ENCODE results near the gene PLA2G2D. TPM values are rescaled to one million over a fixed set of nuclear protein-coding genes. Genes with fewer than 3 reads are reported as not detected.

The PLA2G2D gene
- not detected for polyA plus RNA-seq (2013, experiment 1 of 2)
- polyA plus RNA-seq (2013, experiment 2 of 2) = not detected

- Histone ChIP-seq H2BK15ac (replicated peaks; ENCODE audit: low read depth) (no peak within 1 kb of the TSS), H3K56ac (ENCODE audit: low read length) (no peak within 1 kb of the TSS), H3K36me3 (ENCODE audit: control insufficient read depth, insufficient read depth, low read length) (no peaks in the 10 kb centered on the region), H4K8ac (ENCODE audit: low read depth, low read length) (no peak within 1 kb of the TSS), H3K79me1 (ENCODE audit: low read length) (no peaks in the 10 kb centered on the region), H3K4ac (ENCODE audit: low read depth, low read length) (no peak within 1 kb of the TSS), H2BK5ac (ENCODE audit: low read length) (no peak within 1 kb of the TSS), H3K4me3 (ENCODE audit: low read length) (no peak within 1 kb of the TSS), H2AK5ac (ENCODE audit: low read length) (no peak within 1 kb of the TSS), H3K27ac (ENCODE audit: low read depth, low read length) (no peak within 1 kb of the TSS), H2BK120ac (ENCODE audit: low read depth, low read length) (no peak within 1 kb of the TSS), H3K9ac (ENCODE audit: low read length) (no peak within 1 kb of the TSS), H4K5ac (ENCODE audit: low read length) (no peak within 1 kb of the TSS), H3K23ac (ENCODE audit: low read length) (no peak within 1 kb of the TSS), H3K4me1 (ENCODE audit: control insufficient read depth, low read depth, low read length) (no peaks in the 10 kb centered on the region), H3K27me3 (ENCODE audit: insufficient read depth, low read length, poor library complexity) (no peaks in the 10 kb centered on the region), H3K18ac (ENCODE audit: low read length) (no peak within 1 kb of the TSS), H3K4me2 (ENCODE audit: low read length) (no peak within 1 kb of the TSS), H3K79me2 (ENCODE audit: control insufficient read depth, insufficient read depth, low read length) (no peaks in the 10 kb centered on the region)
- no peak for DNase-seq
- no CpG with 5 or more reads among the region's 2 CpGs for WGBS (ENCODE audit: extremely low coverage, insufficient coverage, low lambda C conversion rate)
These were observed at the start of gene PLA2G2D for GRCh38 chr1:20119347-20119746. PLA2G2D (minus strand) TSS chr1:20119536; CDS start chr1:20119498, 38 bp downstream.

- WGBS (ENCODE audit: extremely low coverage, insufficient coverage, low lambda C conversion rate) = no CpG with 5 or more reads among the region's 9 CpGs
- Histone ChIP-seq H3K23ac (ENCODE audit: low read length) (no peak overlapping the region), H4K5ac (ENCODE audit: low read length) (no peak overlapping the region), H3K18ac (ENCODE audit: low read length) (no peak overlapping the region), H3K4me1 (ENCODE audit: control insufficient read depth, low read depth, low read length) (no peaks in the 10 kb centered on the region), H3K9ac (ENCODE audit: low read length) (no peak overlapping the region), H3K56ac (ENCODE audit: low read length) (no peak overlapping the region), H4K8ac (ENCODE audit: low read depth, low read length) (no peak overlapping the region), H3K79me1 (ENCODE audit: low read length) (no peaks in the 10 kb centered on the region), H3K36me3 (ENCODE audit: control insufficient read depth, insufficient read depth, low read length) (no peaks in the 10 kb centered on the region), H3K27ac (ENCODE audit: low read depth, low read length) (no peak overlapping the region), H3K4me2 (ENCODE audit: low read length) (no peak overlapping the region), H3K79me2 (ENCODE audit: control insufficient read depth, insufficient read depth, low read length) (no peaks in the 10 kb centered on the region), H3K4me3 (ENCODE audit: low read length) (no peak overlapping the region), H3K4ac (ENCODE audit: low read depth, low read length) (no peak overlapping the region), H2AK5ac (ENCODE audit: low read length) (no peak overlapping the region), H2BK15ac (replicated peaks; ENCODE audit: low read depth) (no peak overlapping the region), H2BK120ac (ENCODE audit: low read depth, low read length) (no peak overlapping the region), H3K27me3 (ENCODE audit: insufficient read depth, low read length, poor library complexity) (no peaks in the 10 kb centered on the region), H2BK5ac (ENCODE audit: low read length) (no peak overlapping the region)
- DNase-seq = no peak
These were observed 49.5 kb upstream of the PLA2G2D start for GRCh38 chr1:20168564-20169491.

GRCh38 chr1:20167126-20167525 is 47.8 kb upstream of the PLA2G2D start:
- no peak overlapping the region for H3K56ac ChIP-seq (ENCODE audit: low read length)
- no peak overlapping the region for H2BK5ac ChIP-seq (ENCODE audit: low read length)
- H3K4me3 ChIP-seq (ENCODE audit: low read length) = no peak overlapping the region
- WGBS (ENCODE audit: extremely low coverage, insufficient coverage, low lambda C conversion rate) = no CpG with 5 or more reads among the region's 8 CpGs
- no peak for DNase-seq
- no peaks in the 10 kb centered on the region for H3K27me3 ChIP-seq (ENCODE audit: insufficient read depth, low read length, poor library complexity)
- H3K79me1 ChIP-seq (ENCODE audit: low read length) = no peaks in the 10 kb centered on the region
- no peak overlapping the region for H2BK15ac ChIP-seq (replicated peaks; ENCODE audit: low read depth)
- no peak overlapping the region for H3K9ac ChIP-seq (ENCODE audit: low read length)
- H3K4me1 ChIP-seq (ENCODE audit: control insufficient read depth, low read depth, low read length) = no peaks in the 10 kb centered on the region
- H4K8ac ChIP-seq (ENCODE audit: low read depth, low read length) = no peak overlapping the region
- no peaks in the 10 kb centered on the region for H3K36me3 ChIP-seq (ENCODE audit: control insufficient read depth, insufficient read depth, low read length)
- no peak overlapping the region for H4K5ac ChIP-seq (ENCODE audit: low read length)
- no peak overlapping the region for H3K18ac ChIP-seq (ENCODE audit: low read length)
- no peak overlapping the region for H3K4ac ChIP-seq (ENCODE audit: low read depth, low read length)
- H3K4me2 ChIP-seq (ENCODE audit: low read length) = no peak overlapping the region
- H3K23ac ChIP-seq (ENCODE audit: low read length) = no peak overlapping the region
- no peak overlapping the region for H2BK120ac ChIP-seq (ENCODE audit: low read depth, low read length)
- H3K79me2 ChIP-seq (ENCODE audit: control insufficient read depth, insufficient read depth, low read length) = no peaks in the 10 kb centered on the region
- H3K27ac ChIP-seq (ENCODE audit: low read depth, low read length) = no peak overlapping the region
- H2AK5ac ChIP-seq (ENCODE audit: low read length) = no peak overlapping the region

- WGBS (ENCODE audit: extremely low coverage, insufficient coverage, low lambda C conversion rate) = no CpG with 5 or more reads among the region's 17 CpGs
- H3K27me3 ChIP-seq (ENCODE audit: insufficient read depth, low read length, poor library complexity) = no peaks in the 10 kb centered on the region
These were observed 46.7 kb upstream of the PLA2G2D start for GRCh38 chr1:20166051-20166450.

GRCh38 chr1:20165522-20165951 is 46.2 kb upstream of the PLA2G2D start:
- H3K4me3 ChIP-seq (ENCODE audit: low read length) = no peak overlapping the region
- peak; percentile 31 for DNase-seq
- no CpG with 5 or more reads among the region's 16 CpGs for WGBS (ENCODE audit: extremely low coverage, insufficient coverage, low lambda C conversion rate)

More at GRCh38 chr1:20166051-20166450, 46.7 kb upstream of the PLA2G2D start:
- Histone ChIP-seq H3K36me3 (ENCODE audit: control insufficient read depth, insufficient read depth, low read length) (no peaks in the 10 kb centered on the region), H4K5ac (ENCODE audit: low read length) (no peak overlapping the region), H2BK5ac (ENCODE audit: low read length) (no peak overlapping the region), H3K79me2 (ENCODE audit: control insufficient read depth, insufficient read depth, low read length) (no peaks in the 10 kb centered on the region), H3K79me1 (ENCODE audit: low read length) (no peaks in the 10 kb centered on the region), H3K9ac (ENCODE audit: low read length) (no peak overlapping the region), H3K4me1 (ENCODE audit: control insufficient read depth, low read depth, low read length) (no peaks in the 10 kb centered on the region), H2BK120ac (ENCODE audit: low read depth, low read length) (no peak overlapping the region), H3K27ac (ENCODE audit: low read depth, low read length) (no peak overlapping the region), H3K4ac (ENCODE audit: low read depth, low read length) (no peak overlapping the region), H3K4me2 (ENCODE audit: low read length) (no peak overlapping the region), H3K23ac (ENCODE audit: low read length) (no peak overlapping the region), H3K4me3 (ENCODE audit: low read length) (no peak overlapping the region), H4K8ac (ENCODE audit: low read depth, low read length) (no peak overlapping the region), H3K18ac (ENCODE audit: low read length) (no peak overlapping the region), H2BK15ac (replicated peaks; ENCODE audit: low read depth) (no peak overlapping the region), H2AK5ac (ENCODE audit: low read length) (no peak overlapping the region), H3K56ac (ENCODE audit: low read length) (no peak overlapping the region)
- no peak for DNase-seq

More at GRCh38 chr1:20165522-20165951, 46.2 kb upstream of the PLA2G2D start:
- Histone ChIP-seq H3K4me2 (ENCODE audit: low read length) (no peak overlapping the region), H3K9ac (ENCODE audit: low read length) (no peak overlapping the region), H2BK15ac (replicated peaks; ENCODE audit: low read depth) (no peak overlapping the region), H3K27me3 (ENCODE audit: insufficient read depth, low read length, poor library complexity) (no peaks in the 10 kb centered on the region), H3K79me2 (ENCODE audit: control insufficient read depth, insufficient read depth, low read length) (no peaks in the 10 kb centered on the region), H4K8ac (ENCODE audit: low read depth, low read length) (no peak overlapping the region), H3K56ac (ENCODE audit: low read length) (no peak overlapping the region), H3K27ac (ENCODE audit: low read depth, low read length) (no peak overlapping the region), H3K36me3 (ENCODE audit: control insufficient read depth, insufficient read depth, low read length) (no peaks in the 10 kb centered on the region), H2BK5ac (ENCODE audit: low read length) (no peak overlapping the region), H3K18ac (ENCODE audit: low read length) (no peak overlapping the region), H3K4me1 (ENCODE audit: control insufficient read depth, low read depth, low read length) (no peaks in the 10 kb centered on the region), H3K23ac (ENCODE audit: low read length) (no peak overlapping the region), H3K79me1 (ENCODE audit: low read length) (no peaks in the 10 kb centered on the region), H2AK5ac (ENCODE audit: low read length) (no peak overlapping the region), H4K5ac (ENCODE audit: low read length) (no peak overlapping the region), H2BK120ac (ENCODE audit: low read depth, low read length) (no peak overlapping the region), H3K4ac (ENCODE audit: low read depth, low read length) (no peak overlapping the region)
